ENCODE results near the gene DENND10.
"Not testable (repeated sequence)": the region's sequence is repeated elsewhere in the genome, so short reads cannot be mapped to it uniquely, and the experiment has no call there.

DENND10 gene, protein sequence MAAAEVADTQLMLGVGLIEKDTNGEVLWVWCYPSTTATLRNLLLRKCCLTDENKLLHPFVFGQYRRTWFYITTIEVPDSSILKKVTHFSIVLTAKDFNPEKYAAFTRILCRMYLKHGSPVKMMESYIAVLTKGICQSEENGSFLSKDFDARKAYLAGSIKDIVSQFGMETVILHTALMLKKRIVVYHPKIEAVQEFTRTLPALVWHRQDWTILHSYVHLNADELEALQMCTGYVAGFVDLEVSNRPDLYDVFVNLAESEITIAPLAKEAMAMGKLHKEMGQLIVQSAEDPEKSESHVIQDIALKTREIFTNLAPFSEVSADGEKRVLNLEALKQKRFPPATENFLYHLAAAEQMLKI

DNA sequence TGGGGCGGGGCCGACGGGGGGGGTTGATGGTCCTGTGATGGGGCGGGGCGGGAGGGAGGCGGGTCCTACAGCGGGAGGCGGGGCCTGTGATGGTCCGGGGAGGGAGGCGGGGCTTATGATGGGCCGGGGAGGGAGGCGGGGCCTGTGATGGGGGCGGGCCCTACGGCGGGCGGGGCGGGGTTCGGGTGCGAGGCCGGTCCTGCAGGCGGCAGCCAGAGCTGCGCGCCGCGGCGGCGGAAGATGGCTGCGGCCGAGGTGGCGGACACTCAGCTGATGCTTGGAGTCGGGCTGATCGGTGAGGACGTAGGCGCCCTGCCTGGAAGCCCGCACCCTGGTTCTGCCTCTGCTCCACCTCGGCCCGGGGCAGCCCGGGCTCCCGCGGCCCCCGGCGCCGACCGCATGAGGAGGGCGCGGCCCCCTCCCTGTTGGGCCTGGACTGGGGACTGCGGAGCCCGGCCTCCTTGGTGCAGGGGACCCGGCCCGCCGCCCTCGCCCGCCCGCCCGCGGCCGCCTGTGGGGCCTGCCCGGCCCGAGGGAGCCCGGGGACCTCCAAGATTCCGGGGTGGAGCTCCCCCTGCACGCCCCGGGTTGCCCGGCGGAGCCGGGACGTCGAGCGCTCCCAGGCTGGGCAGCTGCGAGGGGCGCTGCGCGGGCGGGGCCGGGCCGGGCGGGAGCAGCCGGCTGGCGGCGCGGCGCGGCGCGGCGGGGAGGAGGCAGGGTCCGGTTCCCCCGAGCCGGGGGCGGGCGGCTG is at the start of gene DENND10:
Gene DENND10 (plus strand): TSS at position 211 of the 751 bp plus-strand sequence. CDS start 30 bp downstream, at position 241.
- DNase-seq (ENCODE audit: low read depth) = peak; percentile 83

DNA sequence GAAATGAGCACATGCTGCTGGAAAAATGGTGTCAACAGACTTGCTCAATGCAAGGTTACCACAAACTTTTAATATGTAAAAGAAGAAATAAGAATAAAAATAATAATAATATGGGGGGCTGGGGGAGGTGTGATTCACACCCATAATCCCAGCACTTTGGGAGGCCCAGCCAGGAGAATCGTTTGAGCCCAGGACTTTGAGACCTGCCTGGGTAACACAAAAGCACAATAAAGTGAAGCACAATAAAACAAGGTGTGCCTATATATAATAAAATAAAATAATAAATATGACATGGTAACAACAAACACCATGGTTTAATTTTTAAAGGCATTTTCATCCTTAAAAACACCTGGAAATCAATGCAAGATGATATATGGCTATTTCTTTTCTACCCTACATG is 48.4 kb upstream of the DENND10 start:
- no peak for DNase-seq (ENCODE audit: low read depth)

DNA sequence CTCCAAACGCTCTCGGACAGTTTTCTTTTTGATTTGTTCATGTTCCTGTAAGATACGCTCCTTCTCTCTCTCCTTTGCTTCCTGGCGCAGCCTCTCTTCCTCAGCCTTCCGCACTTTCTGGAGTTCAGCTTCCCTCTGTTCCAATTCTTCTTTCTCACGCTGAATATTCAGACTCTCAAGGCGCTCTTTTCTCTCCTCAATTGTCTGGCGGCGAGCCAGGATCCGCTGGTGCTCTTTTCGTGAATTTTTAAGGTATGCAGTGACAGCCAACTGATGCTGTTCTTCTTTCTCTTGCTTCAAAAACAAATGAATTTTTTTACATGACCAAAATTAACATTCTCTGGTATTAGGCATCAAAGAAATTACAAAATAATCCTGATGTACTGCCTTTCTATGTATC is 45.9 kb upstream of the DENND10 start:
- no peak for DNase-seq (ENCODE audit: low read depth)

DNA sequence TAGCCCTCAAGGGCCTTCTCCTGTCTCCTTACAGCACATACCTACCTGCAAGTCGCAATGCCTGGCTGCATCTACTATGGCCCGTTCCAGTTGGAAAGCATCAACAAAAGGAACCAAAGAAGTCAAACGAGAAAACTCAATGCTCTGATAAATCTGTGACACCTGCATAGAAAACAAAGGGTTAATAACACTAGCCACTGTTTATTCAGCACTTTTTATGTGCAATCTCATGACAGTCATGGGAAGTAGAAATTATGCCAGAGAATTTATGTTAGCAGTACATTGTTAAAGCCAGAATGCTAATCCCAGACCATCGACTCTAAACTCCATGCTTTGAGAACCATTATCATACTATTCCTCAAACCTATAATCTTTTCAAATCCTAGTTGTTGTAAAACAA is 44.4 kb upstream of the DENND10 start:
- no peak for DNase-seq (ENCODE audit: low read depth)

DNA sequence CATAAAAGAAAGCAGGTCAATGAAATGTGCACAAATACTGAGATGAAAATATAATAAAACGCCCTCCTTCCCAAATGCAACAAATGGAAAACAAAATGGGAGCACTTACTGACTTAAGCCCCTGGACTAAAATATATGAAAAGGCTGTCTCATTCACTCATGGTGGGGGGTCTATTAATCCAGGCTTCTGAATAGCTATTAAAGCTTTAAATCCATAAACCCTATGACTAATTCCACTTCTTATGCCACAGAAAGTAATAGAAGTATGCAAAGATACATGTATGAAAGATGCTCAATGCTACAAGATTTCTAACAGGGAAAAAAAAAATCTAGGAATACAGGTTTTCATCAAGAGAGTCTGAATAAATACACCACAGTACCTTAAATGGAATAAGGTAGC is 43.8 kb upstream of the DENND10 start:
- no peak for DNase-seq (ENCODE audit: low read depth)

DNA sequence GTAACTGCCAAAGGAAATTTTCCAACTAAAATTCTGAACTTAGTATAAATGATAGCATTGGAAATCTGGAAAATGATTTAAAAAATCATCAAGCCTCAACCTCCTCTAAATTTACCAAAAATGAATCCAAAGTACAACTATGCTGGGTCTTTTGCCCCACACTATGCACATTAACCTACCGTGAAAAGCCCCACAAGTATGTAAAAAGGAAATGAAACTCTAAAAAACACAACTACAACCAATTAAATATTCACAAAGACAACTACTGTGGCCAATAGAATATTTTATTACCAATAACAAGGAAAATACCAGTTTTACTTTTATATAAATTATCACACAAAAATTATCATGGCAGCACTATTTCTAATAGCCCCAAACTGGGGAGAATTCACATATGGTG is 42.6 kb upstream of the DENND10 start:
- no peak for DNase-seq (ENCODE audit: low read depth)

DNA sequence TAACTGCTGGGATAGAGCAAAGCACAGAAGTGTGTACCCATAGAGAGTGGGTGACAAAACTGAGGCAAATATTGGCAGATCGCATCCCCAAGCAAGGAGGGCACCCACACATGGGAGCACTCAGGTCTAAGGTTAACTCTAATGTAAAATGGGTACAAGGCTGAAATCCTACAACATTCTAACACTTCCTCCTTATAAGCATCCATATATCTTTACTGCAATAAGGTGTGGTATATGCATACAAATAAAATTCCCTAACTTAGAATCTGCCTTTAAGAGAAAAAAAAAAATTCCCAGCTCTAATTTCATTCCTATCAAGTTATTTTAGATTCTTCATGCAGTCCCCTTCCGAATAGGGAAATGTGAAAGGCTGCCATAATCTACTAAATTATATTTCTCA is 42.0 kb upstream of the DENND10 start:
- no peak for DNase-seq (ENCODE audit: low read depth)

DNA sequence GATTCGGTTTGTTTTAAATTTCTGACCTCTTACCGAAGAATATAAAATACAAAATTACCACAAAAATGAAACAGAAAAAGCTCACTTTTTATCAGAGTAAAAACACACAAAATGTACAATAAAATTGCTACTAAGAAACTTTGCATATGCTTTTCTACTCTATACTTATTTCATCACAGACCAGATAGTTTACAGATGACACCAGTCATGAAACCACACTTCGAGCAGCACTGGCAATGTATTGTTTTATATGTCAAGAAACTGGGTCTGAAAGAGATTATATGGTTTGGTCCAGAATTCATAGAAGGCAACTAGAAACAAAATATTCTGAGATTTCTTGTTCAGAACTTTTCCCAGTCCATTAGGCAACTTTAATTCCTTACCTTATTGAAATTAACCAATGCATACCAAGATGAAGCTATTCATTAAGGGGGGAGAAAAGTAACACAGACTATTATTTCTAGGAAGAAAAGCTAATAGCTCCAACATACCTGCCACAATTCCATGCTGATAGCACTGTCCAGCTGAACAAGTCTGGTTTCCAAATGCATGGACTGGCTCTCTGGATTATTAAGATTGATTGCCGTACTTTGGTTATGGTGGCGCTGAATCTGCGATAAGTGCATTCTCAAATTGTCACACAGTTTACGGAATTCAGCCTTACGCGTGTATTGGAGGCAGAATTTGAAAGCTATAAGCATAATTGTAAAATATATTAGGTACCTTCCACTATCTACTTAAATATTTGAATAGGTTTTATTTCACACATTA is 33.3 kb upstream of the DENND10 start:
- no peak for DNase-seq (ENCODE audit: low read depth)

DNA sequence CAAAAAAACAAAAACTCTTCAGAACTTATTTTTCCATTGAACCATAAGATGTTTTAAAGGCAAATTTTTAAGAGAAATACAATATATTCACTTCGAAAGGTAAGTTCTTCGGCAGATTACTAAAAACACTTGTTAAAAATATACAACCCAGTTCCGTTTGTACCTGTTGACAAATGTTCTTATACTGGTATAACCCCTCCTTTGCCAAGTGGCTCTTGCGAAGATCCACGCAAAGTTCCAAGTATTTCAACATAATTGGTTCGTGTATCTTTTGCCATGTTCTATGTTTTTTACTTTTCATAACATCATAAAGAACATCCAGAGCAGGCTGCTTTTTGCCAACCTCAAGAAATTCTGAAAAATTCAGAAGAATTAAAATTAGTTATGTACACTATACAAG is 30.3 kb upstream of the DENND10 start:
- DNase-seq (ENCODE audit: low read depth) = no peak

DNA sequence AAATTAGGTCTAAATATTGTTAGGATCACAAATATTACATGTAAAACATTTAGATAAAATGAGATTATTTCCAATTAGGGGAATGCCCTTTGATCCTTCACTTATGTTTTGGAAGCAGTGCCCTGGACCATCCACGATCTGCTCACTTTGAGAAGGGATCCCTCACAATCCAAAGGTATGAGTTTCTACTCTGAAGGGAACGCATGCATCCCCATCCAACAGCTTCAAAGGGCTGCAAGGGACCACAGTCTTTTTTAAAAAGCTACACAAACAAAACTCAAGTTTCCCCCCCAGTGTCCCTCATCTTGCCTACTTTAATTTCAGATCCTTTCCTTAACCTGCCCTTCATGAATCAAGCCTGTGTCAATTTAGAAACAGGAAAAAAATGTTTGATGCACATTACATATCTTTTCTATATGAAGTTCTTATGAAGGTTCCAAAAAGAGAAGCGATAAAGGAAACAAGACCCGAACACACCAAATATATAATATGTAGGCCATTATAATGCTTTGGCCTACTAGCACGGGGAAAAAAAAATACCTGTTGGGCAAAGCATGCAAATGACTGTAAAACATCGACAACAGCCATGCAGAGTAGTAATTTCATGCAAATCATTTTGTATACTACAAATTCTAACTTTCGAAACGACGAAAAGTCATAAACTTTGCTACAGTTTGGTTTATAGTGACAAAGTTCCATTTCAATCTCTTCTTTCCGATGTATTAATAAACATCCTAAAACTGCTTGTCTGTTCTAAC is 25.3 kb upstream of the DENND10 start:
- no peak for DNase-seq (ENCODE audit: low read depth)

DNA sequence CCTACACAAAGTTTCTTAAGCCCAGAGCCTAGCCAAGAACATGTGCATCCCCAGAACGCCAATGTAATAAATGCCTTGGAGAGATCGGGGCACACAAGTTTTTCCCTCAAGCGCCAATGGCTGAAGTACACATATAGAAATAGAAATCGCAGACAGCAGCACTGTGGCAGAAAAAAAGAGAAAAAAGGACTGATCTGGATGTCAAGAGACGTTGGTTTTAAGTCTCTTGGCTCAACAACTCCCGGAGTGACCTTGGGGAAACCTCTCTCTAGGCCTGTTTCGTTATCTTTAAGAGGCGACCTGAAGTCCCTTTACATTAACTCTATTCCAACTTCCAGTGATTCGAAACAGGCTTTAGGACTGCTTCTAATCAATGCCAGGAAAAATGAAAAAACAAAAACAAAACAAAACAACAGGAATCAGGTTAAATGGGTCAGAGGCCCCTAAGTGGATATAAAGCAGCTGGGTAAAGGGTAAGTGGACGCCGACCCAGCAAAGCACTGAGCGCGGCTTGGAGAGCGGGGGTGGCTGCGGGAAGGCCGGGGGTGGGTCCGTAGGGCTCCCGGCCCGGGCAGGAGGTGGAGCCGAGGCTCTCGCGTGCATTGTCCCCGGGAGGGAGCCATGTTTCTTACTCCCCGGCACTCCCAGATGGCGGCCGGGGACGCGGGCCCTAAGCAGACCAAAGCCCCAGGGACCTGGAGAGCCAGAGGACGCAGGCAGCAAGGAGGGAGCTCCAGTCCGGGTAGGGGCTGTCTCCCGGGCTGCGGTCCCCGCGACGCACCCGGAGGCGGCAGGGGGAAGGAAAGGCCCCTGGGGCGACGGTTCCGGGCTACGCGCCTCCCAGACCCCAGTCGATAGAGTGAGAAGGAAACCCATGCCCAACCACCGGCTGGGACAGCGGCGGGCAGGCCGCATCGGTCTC is 24.1 kb upstream of the DENND10 start:
- peak; percentile 87 for DNase-seq (ENCODE audit: low read depth)

DNA sequence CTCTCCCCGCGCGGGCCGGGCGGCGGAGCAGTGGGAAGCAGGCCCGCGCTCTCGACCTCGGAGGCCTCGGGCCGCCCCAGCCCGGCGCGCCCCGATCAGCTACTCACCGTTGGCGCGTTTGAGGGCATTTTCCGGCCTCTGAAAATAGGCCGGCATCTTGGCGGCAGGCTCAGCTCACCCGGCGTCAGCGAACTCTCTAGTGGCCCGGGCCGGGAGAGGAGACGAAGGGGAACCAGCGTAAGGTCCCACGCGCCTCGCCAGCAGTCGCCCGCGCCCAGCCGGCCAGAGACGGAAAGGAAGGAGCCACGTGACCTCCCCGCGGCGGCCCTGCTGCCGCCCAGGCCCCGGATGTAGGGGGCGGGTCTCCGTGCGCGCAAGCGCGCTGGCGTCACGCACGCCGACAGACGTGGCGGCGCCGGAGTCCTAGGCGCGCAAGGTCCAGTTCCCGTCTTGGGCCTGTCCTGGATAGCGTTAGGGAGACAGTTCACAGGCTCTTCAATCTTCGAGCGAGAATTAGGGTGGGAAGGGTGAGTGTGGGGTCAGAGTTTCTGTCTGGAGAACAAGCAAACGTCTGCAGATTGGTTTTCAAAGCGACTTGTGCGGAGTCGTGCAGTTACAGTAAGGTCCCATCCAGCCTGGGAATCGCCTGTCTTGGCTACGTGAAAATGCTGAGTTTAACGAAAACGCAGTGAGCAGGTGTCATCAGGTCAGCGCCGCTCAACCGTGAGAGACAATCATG is 23.2 kb upstream of the DENND10 start, which contains the start of gene EIF3A:
Gene EIF3A (minus strand): TSS at position 297 of the 739 bp plus-strand sequence. CDS start 141 bp downstream, at position 156.
- DNase-seq (ENCODE audit: low read depth) = peak; percentile 92

DNA sequence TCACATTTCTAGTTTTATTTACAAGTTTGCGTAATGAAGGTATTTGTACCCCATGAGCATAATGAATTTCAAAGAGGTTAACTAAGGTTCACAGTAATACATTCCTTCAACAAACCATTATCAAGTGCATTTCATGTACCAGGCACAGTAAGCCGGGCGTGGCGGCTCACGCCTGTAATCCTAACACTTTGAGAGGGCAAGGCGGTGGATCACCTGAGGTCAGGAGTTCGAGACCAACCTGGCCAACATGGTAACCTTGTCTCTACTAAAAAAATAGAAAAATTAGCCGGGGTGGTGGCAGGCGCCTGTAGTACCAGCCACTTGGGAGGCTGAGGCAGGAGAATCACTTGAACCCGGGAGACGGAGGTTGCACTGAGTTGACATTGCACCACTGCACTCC is 19.0 kb upstream of the DENND10 start:
- DNase-seq (ENCODE audit: low read depth) = no peak

DNA sequence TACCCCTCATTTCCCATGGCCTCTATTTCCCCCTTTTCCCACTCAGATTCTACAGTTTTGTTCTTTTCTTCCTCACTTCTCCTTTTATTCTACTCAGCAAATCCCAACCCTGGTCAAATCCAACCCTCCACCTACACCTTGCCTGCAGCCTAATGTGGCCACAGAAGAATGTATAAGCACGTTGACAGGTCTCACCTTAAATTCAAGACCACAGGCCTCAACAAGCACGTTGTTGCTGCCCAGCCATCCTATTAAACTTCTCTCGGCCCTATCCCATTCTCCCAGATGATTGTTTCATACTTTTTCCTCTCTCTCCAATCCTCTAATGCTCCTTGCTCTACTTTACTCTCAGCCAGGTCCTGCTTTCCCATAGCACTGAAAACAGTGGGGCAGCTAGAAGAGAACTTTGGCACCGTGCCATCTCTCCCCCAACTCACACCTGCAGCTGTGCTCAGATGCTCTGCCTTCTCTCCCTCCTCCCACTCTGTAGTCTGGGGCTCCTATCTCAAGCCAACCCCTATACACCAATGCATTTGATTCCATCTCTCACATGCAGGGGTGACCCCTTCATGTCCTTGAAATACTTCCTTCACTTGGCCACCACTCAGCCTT is 16.5 kb upstream of the DENND10 start:
- DNase-seq (ENCODE audit: low read depth) = no peak

DNA sequence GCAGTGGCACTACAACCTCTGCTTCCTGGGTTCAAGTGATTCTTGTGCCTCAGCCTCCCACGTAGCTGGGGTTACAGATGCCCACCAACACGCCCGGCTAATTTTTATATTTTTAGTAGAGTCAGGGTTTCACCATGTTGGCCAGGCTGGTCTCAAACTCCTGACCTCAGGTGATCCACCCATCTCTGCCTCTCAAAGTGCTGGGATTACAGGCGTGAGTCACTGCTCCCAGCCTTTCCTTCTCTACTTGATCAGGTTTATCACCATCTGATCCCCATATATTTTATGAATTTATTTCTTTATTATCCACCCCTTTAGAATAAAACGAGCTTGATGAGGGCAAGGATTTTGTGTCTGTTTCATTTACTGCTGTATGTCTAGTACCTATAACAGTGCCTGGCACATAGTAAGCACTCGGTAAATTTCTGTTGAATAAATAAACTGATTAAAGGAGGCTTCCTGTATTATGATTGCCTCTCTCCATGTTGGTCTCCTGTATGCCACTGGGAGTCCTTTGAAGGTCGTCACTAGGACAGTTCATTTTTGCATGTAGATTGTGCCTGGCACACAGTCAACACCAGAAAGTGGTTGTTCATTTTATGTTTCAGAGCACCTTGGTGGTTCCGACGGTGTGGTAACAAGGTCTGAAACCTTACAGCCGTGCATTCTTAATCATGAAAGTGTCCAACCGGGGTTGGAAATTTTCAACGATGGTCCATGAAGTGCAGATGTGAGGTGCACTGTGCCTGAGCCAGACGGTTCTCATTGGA is 13.7 kb upstream of the DENND10 start:
- DNase-seq (ENCODE audit: low read depth) = no peak

DNA sequence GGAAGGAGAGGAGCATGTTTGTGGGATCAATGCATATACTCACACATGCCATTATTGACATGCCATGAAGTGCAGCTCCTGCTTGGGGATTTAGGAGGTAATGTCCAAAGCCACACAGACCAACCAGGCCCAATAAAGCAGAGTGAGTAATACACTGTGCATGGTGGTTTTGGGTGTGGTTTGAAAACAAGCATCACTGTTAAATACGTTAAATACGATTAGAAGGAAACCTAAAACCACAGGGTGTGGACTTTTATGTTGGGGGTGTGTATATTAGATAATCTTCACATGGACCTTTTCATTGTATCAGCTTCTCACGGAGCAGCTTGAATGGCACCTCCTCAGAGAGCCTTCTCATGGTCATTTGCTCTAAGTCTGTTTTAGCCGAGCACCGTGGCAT is 12.9 kb upstream of the DENND10 start:
- peak; percentile 75 for DNase-seq (ENCODE audit: low read depth)

DNA sequence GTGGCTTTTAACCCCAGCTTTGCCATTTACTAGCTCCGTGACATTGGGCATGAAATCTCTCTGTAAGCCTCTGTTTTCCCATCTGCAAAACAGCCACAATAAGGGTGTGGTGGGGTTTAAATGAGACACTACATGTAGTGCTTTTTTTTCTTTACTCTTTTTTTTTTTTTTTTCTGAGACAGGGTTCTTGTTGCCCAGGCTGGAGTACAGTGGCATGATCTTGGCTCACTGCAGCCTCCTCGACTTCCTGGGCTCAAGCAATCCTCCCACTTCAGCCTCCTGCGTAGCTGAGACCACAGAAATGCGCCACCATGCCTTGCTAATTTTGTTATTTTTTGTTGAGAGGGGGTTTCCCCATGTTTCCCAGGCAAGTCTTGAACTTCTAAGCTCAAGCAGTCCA is 8.3 kb upstream of the DENND10 start:
- no peak for DNase-seq (ENCODE audit: low read depth)

DNA sequence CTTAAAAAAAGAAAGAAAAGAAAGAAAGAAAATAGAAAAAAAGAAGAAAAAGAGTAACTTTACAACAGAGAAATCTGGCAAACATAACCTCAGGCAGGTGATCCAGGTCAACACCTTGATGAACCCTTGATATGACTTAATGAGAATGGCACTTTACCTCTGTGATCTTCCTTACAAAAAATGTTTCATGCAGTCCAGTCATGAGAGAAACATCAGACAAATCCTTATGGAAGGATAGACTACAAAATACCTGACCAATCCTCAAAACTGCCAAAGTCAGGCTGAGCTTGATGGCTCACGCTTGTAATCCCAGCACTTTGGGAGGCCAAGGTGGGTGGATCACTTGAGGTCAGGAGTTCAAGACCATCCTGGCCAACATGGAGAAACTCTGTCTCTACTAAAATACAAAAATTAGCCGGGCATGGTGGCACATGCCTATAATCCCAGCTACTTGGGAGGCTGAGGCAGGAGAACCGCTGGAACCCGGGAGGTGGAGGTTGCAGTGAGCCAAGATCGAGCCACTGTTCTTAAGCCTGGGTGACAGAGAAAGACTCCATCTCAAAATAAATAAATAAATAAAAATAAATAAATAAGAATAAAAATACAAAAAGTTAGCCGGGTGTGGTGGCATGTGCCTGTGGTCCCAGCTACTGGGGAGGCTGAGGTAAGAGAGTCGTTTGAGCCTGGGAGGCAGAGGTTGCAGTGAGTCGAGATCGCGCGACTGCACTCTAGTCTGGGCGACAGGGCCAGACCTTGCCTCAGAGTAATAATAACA is 7.1 kb upstream of the DENND10 start:
- not testable (repeated sequence) for DNase-seq (ENCODE audit: low read depth)
